GM21717 (cell line): ENCODE results near the gene TRDN.
"Not testable (repeated sequence)": the region's sequence is repeated elsewhere in the genome, so short reads cannot be mapped to it uniquely, and the experiment has no call there.

ENCODE experiments used
- ATAC-seq: cut with Tn5 transposase; IDR thresholded peaks from one replicate; pipeline ENCODE4 v1.9.1; 2021; ENCODE audit warnings: mild to moderate bottlenecking, moderate library complexity; ENCODE audit not compliant: unreplicated experiment

The TRDN gene

GRCh38 chr6:123564361-123564760 is 72.4 kb downstream of the TRDN start:
- no peak for ATAC-seq

- ATAC-seq: no peak
These were observed 74.1 kb downstream of the TRDN start for GRCh38 chr6:123562677-123563076.

GRCh38 chr6:123562264-123562663 is 74.5 kb downstream of the TRDN start:
- no peak for ATAC-seq

GRCh38 chr6:123559816-123560215 is 76.9 kb downstream of the TRDN start:
- ATAC-seq: not testable (repeated sequence)

GRCh38 chr6:123557474-123557873 is 79.3 kb downstream of the TRDN start:
- not testable (repeated sequence) for ATAC-seq

- no peak for ATAC-seq
These were observed 84.6 kb downstream of the TRDN start for GRCh38 chr6:123551939-123552707.

GRCh38 chr6:123550052-123550617 is 86.6 kb downstream of the TRDN start:
- ATAC-seq: no peak

GRCh38 chr6:123549476-123549875 is 87.3 kb downstream of the TRDN start:
- no peak for ATAC-seq

GRCh38 chr6:123547216-123547978 is 89.4 kb downstream of the TRDN start:
- ATAC-seq: no peak

GRCh38 chr6:123546537-123546936 is 90.2 kb downstream of the TRDN start:
- ATAC-seq: no peak

- no peak for ATAC-seq
These were observed 95.3 kb downstream of the TRDN start for GRCh38 chr6:123541462-123541861.

GRCh38 chr6:123533862-123534648 is 102.7 kb downstream of the TRDN start:
- no peak for ATAC-seq

GRCh38 chr6:123529843-123530242 is 106.9 kb downstream of the TRDN start:
- no peak for ATAC-seq

- ATAC-seq: no peak
These were observed 107.7 kb downstream of the TRDN start for GRCh38 chr6:123529058-123529457.

- no peak for ATAC-seq
These were observed 109.3 kb downstream of the TRDN start for GRCh38 chr6:123527406-123527805.

GRCh38 chr6:123526128-123526527 is 110.6 kb downstream of the TRDN start:
- no peak for ATAC-seq

- no peak for ATAC-seq
These were observed 112.0 kb downstream of the TRDN start for GRCh38 chr6:123524781-123525180.

GRCh38 chr6:123520217-123520616 is 116.5 kb downstream of the TRDN start:
- no peak for ATAC-seq

- no peak for ATAC-seq
These were observed 117.6 kb downstream of the TRDN start for GRCh38 chr6:123519189-123519505.

- no peak for ATAC-seq
These were observed 118.1 kb downstream of the TRDN start for GRCh38 chr6:123518441-123519188.

- no peak for ATAC-seq
These were observed 121.0 kb downstream of the TRDN start for GRCh38 chr6:123515715-123516114.
